ENCODE measurements around the gene IFI44.

DNA sequence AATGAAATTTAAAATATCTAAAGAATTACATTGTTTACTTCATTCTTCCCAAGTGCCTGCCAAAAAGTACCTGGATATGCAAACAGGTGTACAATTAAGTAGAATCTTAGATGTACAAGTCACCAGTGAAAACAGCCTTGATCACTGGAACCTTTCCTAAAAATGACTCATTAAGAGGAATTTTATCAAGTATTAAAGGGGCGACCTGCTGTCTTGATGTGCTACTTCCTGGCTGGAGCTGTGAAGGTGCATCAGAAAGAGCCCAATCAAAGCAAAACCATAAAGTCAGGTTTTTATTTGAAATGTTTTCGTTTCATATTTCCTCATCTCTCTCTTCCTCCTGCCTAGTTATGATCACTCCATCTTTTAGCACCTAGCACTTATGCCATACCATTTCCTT is 33.4 kb downstream of the IFI44 start:
- TF ChIP-seq, protein P1, sequence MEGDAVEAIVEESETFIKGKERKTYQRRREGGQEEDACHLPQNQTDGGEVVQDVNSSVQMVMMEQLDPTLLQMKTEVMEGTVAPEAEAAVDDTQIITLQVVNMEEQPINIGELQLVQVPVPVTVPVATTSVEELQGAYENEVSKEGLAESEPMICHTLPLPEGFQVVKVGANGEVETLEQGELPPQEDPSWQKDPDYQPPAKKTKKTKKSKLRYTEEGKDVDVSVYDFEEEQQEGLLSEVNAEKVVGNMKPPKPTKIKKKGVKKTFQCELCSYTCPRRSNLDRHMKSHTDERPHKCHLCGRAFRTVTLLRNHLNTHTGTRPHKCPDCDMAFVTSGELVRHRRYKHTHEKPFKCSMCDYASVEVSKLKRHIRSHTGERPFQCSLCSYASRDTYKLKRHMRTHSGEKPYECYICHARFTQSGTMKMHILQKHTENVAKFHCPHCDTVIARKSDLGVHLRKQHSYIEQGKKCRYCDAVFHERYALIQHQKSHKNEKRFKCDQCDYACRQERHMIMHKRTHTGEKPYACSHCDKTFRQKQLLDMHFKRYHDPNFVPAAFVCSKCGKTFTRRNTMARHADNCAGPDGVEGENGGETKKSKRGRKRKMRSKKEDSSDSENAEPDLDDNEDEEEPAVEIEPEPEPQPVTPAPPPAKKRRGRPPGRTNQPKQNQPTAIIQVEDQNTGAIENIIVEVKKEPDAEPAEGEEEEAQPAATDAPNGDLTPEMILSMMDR (conservative IDR thresholded peaks at IDR 0.05; ENCODE audit: low read length) = no peak
- TF ChIP-seq EZH2phosphoT487 (IDR thresholded peaks at IDR 0.05; ENCODE audit: borderline replicate concordance, low read depth, low read length) = no peak

Measured in OCI-LY7 (cell line).